Mesothelial cell of epicardium (in vitro differentiated cells): ENCODE data around the gene LETM1. TPM values are rescaled to one million over a fixed set of nuclear protein-coding genes. Genes with fewer than 3 reads are reported as not detected.

ENCODE experiments used
- DNase-seq, 2 experiments: peaks; one replicate each; pipeline ENCODE4 v3.0.0; 2021; ENCODE audit warnings: low spot score in 2 of 2; ENCODE audit not compliant: unreplicated experiment in 2 of 2
- H3K27ac Mint-ChIP-seq: 2 replicates; pipeline ENCODE4 v1.8.0; 2021; ENCODE audit warnings: mixed read lengths
- H3K27me3 Mint-ChIP-seq: 2 replicates; pipeline ENCODE4 v1.8.0; 2021; ENCODE audit warnings: low read depth, mixed read lengths
- H3K36me3 Mint-ChIP-seq: 2 replicates; pipeline ENCODE4 v1.8.0; 2021; ENCODE audit warnings: mixed read lengths
- H3K4me1 Mint-ChIP-seq: 2 replicates; pipeline ENCODE4 v1.8.0; 2021; ENCODE audit warnings: mixed read lengths
- H3K4me3 Mint-ChIP-seq: 2 replicates; pipeline ENCODE4 v1.8.0; 2021; ENCODE audit warnings: mild to moderate bottlenecking, moderate library complexity, mixed read lengths
- H3K9me3 Mint-ChIP-seq: 2 replicates; pipeline ENCODE4 v1.8.0; 2021; ENCODE audit warnings: mixed read lengths
- total RNA-seq: library from RNA; stranded (reverse); gene quantifications from 3 replicates; pipeline ENCODE4 v1.2.1, GENCODE V29; 2021
- TF ChIP-seq, protein P1 (sequence below): fragments of 200-600 bp; sonication (generic); IDR thresholded peaks from one replicate; pipeline ENCODE4 v1.5.0; 2021; ENCODE audit warnings: antibody characterized with exemption; ENCODE audit not compliant: unreplicated experiment

Gene LETM1
- total RNA-seq, 1 donor from 2014 or later = 48.7 TPM

DNA sequence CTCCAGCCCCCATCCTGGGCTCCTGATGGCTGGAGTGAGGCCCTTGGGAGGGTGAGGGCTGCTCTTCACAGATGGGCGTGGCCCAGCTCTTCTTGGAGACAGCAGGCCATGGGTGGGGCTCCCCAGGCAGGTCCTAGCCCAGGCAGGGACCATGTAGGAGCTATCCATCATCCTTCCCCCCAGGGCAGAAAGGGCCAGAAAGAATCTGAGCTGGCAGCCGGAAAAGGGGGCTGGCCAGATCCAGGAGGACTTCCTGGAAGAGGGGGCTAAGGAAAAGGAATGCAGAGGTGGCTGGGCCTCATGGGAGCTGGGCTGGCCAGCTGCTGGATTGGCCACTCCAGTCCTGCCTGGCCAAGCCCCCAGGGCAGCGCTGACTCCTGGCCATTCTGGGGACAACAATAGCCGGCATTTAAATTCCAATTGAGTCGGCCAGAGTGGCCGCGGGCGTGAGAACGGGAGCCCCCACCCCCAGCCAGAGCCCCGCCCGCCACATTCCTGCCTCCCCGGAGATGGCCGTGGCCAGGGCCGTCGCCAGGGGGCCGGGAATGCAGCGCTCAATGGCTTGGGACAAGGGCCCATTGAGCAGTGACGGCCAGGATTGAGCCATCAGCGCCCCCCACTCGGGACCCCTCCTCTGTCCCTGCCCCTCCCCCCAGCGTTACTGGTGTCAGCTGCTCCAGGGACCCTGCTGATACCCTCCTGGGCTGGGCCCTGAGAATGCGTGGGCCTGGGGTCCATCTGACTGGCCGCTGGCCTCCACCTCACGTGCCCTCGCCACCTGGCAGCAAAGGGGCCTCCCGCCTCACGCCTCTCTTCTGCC lies 77.9 kb downstream of the LETM1 start:
- H3K27me3 Mint-ChIP-seq = no peaks in the 10 kb centered on the region
- no peak overlapping the region for H3K4me3 Mint-ChIP-seq
- H3K9me3 Mint-ChIP-seq = no peaks in the 10 kb centered on the region
- TF ChIP-seq, protein P1, sequence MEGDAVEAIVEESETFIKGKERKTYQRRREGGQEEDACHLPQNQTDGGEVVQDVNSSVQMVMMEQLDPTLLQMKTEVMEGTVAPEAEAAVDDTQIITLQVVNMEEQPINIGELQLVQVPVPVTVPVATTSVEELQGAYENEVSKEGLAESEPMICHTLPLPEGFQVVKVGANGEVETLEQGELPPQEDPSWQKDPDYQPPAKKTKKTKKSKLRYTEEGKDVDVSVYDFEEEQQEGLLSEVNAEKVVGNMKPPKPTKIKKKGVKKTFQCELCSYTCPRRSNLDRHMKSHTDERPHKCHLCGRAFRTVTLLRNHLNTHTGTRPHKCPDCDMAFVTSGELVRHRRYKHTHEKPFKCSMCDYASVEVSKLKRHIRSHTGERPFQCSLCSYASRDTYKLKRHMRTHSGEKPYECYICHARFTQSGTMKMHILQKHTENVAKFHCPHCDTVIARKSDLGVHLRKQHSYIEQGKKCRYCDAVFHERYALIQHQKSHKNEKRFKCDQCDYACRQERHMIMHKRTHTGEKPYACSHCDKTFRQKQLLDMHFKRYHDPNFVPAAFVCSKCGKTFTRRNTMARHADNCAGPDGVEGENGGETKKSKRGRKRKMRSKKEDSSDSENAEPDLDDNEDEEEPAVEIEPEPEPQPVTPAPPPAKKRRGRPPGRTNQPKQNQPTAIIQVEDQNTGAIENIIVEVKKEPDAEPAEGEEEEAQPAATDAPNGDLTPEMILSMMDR = no peak
- no peak for DNase-seq
- no peak overlapping the region for H3K27ac Mint-ChIP-seq
- peaks cover 21% of the 10 kb centered on the region for H3K4me1 Mint-ChIP-seq
- H3K36me3 Mint-ChIP-seq = no peaks in the 10 kb centered on the region

GRCh38 chr4:1776521-1777161 lies 79.3 kb downstream of the LETM1 start:
- Mint-ChIP-seq H3K27me3 (no peaks in the 10 kb centered on the region), H3K4me1 (peaks cover 28% of the 10 kb centered on the region), H3K36me3 (no peaks in the 10 kb centered on the region), H3K4me3 (no peak overlapping the region), H3K27ac (no peak overlapping the region), H3K9me3 (no peaks in the 10 kb centered on the region)
- TF ChIP-seq, protein P1 = no peak
- no peak for DNase-seq

GRCh38 chr4:1775731-1776500 lies 80.0 kb downstream of the LETM1 start:
- no peaks in the 10 kb centered on the region for H3K27me3 Mint-ChIP-seq
- no peaks in the 10 kb centered on the region for H3K36me3 Mint-ChIP-seq
- H3K9me3 Mint-ChIP-seq = no peaks in the 10 kb centered on the region
- TF ChIP-seq, protein P1 = no peak
- no peak overlapping the region for H3K27ac Mint-ChIP-seq
- no peak for DNase-seq
- peaks cover 32% of the 10 kb centered on the region for H3K4me1 Mint-ChIP-seq
- H3K4me3 Mint-ChIP-seq = no peak overlapping the region

DNA sequence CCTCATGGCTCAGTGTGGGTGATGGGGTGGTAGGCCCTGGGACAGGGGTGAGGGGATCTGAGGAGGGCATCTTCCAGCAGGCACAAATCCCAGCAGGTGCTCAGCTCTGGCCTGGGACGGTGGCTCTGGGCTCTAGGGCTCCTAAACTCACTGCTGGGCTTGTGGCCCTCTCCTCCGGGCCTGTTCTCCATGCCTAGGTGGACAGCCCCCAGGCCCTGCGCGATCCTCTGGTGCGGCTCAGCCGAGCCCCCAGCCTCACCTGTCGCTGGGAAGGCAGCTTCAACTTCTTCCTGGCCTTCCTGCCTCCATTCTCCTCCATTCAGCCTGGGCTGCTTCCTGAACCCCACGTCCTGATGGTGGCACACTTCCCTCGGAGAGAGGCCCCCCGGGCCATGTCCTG lies 82.2 kb downstream of the LETM1 start:
- Mint-ChIP-seq H3K27ac (no peak overlapping the region), H3K4me1 (peaks cover 36% of the 10 kb centered on the region), H3K4me3 (no peak overlapping the region), H3K9me3 (no peaks in the 10 kb centered on the region), H3K27me3 (no peaks in the 10 kb centered on the region), H3K36me3 (no peaks in the 10 kb centered on the region)
- no peak for DNase-seq
- TF ChIP-seq, protein P1 = no peak

GRCh38 chr4:1772853-1773538 lies 83.0 kb downstream of the LETM1 start:
- peaks cover 43% of the 10 kb centered on the region for H3K4me1 Mint-ChIP-seq
- H3K4me3 Mint-ChIP-seq = no peak overlapping the region
- no peaks in the 10 kb centered on the region for H3K27me3 Mint-ChIP-seq
- no peaks in the 10 kb centered on the region for H3K36me3 Mint-ChIP-seq
- no peaks in the 10 kb centered on the region for H3K9me3 Mint-ChIP-seq
- H3K27ac Mint-ChIP-seq = no peak overlapping the region
- TF ChIP-seq, protein P1 = no peak
- DNase-seq = no peak
